Measurements from ENCODE around the gene ZNF784.

The ZNF784 gene

GRCh38 chr19:55620410-55621204, 3.8 kb downstream of the ZNF784 start:
- DNase-seq, result no peak

- no peak for DNase-seq
Measured at GRCh38 chr19:55619286-55619685, 5.1 kb downstream of the ZNF784 start.

- no peak for DNase-seq
Measured at GRCh38 chr19:55618426-55618825, 5.9 kb downstream of the ZNF784 start.

- no peak for DNase-seq
Measured at GRCh38 chr19:55617426-55617825, 6.9 kb downstream of the ZNF784 start.

- DNase-seq, result no peak
Measured at GRCh38 chr19:55616395-55616875, 7.9 kb downstream of the ZNF784 start.

GRCh38 chr19:55615543-55616394, 8.6 kb downstream of the ZNF784 start:
- DNase-seq, result no peak

GRCh38 chr19:55614711-55615542, 9.4 kb downstream of the ZNF784 start:
- no peak for DNase-seq

- no peak for DNase-seq
Measured at GRCh38 chr19:55613930-55614710, 10.2 kb downstream of the ZNF784 start.

- no peak for DNase-seq
Measured at GRCh38 chr19:55613396-55613795, 11.0 kb downstream of the ZNF784 start.

- no peak for DNase-seq
Measured at GRCh38 chr19:55611983-55612645, 12.3 kb downstream of the ZNF784 start.

- no peak for DNase-seq
Measured at GRCh38 chr19:55611300-55611982, 12.9 kb downstream of the ZNF784 start.

GRCh38 chr19:55609326-55609725, 15.0 kb downstream of the ZNF784 start:
- no peak for DNase-seq

GRCh38 chr19:55606817-55607216, 17.5 kb downstream of the ZNF784 start:
- DNase-seq, result no peak

GRCh38 chr19:55606471-55606787, 17.9 kb downstream of the ZNF784 start:
- no peak for DNase-seq

- peak in 41 of 51 donors; percentile 10 to 79 (median 42) for DNase-seq
Measured at GRCh38 chr19:55605637-55606470, 18.5 kb downstream of the ZNF784 start, which contains the start of gene ZNF865. Gene ZNF865, plus strand, starts transcription at chr19:55605647. Its CDS starts 7,972 bp downstream, at chr19:55613619.

GRCh38 chr19:55605207-55605636, 19.1 kb downstream of the ZNF784 start:
- DNase-seq, result peak; percentile 58 to 98 (median 92)

GRCh38 chr19:55603581-55604292, 20.6 kb downstream of the ZNF784 start:
- DNase-seq, result no peak

GRCh38 chr19:55603115-55603514, 21.3 kb downstream of the ZNF784 start:
- no peak for DNase-seq

Data from hypothalamus (tissue), 51 donors.